ENCODE results near the gene PSMB10. TPM values are rescaled to one million over a fixed set of nuclear protein-coding genes. Genes with fewer than 3 reads are reported as not detected.

The PSMB10 gene
- total and polyA plus RNA-seq, 2 donors (not counting 1 experiment from before 2014, with no cell fraction given) = 18.1 to 66.9 TPM

DNA sequence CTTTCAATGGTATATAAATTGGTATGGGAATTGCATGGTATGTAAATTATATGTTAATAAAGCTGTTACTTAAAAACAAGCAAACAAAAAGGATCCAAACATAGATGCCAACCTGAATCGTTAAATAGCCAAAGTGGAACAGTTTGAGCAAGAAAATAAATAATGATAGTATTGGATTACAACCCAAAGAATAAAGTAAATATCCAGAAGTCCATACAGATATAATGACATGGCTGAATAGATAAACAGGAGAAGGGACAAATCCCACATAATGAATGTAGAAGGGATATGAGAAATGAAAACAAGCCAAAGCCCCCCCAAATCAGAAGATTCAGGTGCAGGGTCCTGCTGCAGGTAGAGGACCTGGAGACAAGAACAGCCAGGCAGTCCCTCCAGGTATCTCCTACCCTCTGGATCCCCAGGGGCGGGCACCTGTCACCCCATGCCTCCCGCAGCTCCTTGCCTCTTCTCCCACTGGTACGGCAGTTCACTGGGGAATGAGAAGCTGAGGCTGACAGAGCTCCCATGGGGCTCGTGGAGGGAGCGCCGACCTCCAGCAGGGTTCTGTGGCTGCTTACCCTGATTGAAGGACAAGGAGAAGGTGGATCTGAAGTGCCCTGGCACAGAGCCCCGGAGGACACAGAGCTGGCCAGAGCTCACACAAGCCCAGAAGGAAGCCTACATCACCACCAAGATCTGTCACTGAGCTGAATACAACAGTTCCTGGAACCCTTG lies 17.2 kb upstream of the PSMB10 start:
- Histone ChIP-seq H3K36me3 (ENCODE audit: control insufficient read depth, insufficient read depth, low read length) (peaks cover 47% of the 10 kb centered on the region), H3K4me2 (ENCODE audit: extremely low read depth, insufficient read depth, low read length) (no peak overlapping the region), H3K79me2 (ENCODE audit: control insufficient read depth, insufficient read depth, low read length) (peaks cover 8% of the 10 kb centered on the region), H3K4me3 (replicated peaks in 1 of 4; ENCODE audit: control extremely low read depth in 1 of 4, insufficient read depth in 1 of 4, low read depth in 3 of 4, low read length in 4 of 4) (no peak overlapping the region), H4K20me1 (ENCODE audit: control insufficient read depth, extremely low read depth, insufficient read depth, low read length) (no peaks in the 10 kb centered on the region), H3K4me1 (ENCODE audit: control insufficient read depth, extremely low read depth, insufficient read depth, low read length) (peaks cover 7% of the 10 kb centered on the region), H3K9ac (ENCODE audit: insufficient read depth, low read length) (no peak overlapping the region), H3K27ac (ENCODE audit: insufficient read depth, low read length) (no peak overlapping the region), H2AFZ (ENCODE audit: low read length) (no peak overlapping the region), H3K9me3 (ENCODE audit: control insufficient read depth, insufficient read depth, low read depth, low read length) (no peaks in the 10 kb centered on the region), H3K27me3 (ENCODE audit: control insufficient read depth, insufficient read depth, low read length) (no peaks in the 10 kb centered on the region)
- no peak for TF ChIP-seq EZH2 (IDR thresholded peaks at IDR 0.05; ENCODE audit: low read length, missing control alignments)
- TF ChIP-seq, protein P1, sequence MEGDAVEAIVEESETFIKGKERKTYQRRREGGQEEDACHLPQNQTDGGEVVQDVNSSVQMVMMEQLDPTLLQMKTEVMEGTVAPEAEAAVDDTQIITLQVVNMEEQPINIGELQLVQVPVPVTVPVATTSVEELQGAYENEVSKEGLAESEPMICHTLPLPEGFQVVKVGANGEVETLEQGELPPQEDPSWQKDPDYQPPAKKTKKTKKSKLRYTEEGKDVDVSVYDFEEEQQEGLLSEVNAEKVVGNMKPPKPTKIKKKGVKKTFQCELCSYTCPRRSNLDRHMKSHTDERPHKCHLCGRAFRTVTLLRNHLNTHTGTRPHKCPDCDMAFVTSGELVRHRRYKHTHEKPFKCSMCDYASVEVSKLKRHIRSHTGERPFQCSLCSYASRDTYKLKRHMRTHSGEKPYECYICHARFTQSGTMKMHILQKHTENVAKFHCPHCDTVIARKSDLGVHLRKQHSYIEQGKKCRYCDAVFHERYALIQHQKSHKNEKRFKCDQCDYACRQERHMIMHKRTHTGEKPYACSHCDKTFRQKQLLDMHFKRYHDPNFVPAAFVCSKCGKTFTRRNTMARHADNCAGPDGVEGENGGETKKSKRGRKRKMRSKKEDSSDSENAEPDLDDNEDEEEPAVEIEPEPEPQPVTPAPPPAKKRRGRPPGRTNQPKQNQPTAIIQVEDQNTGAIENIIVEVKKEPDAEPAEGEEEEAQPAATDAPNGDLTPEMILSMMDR (conservative IDR thresholded peaks at IDR 0.05 in 1 of 2, IDR thresholded peaks at IDR 0.05 in 1 of 2; ENCODE audit: low read depth in 1 of 2, low read length in 2 of 2) = no peak
- DNase-seq (ENCODE audit: low read depth in 2 of 2) = no peak

DNA sequence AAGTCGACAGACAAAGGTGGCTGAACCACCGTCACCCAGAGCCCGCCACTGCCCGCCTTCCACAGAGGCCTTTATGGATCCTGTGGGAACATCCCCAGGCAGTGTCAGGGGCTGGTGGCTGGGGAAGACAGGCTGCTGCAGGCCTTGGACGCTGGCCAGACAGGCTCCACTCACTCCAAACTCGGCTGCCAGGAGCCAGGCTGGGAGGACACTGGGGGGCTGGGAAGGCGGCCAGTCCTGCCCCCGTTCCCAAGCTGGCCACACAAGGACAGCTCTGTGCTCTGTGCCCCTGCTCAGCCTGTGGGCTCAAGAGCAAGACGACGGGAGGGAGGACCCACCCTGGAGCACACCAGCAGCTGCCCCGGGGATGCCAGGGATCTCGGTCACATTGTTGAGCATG lies 14.8 kb upstream of the PSMB10 start:
- no peak for TF ChIP-seq EZH2 (IDR thresholded peaks at IDR 0.05; ENCODE audit: low read length, missing control alignments)
- TF ChIP-seq, protein P1 (conservative IDR thresholded peaks at IDR 0.05 in 1 of 2, IDR thresholded peaks at IDR 0.05 in 1 of 2; ENCODE audit: low read depth in 1 of 2, low read length in 2 of 2) = no peak
- no peak overlapping the region for H2AFZ ChIP-seq (ENCODE audit: low read length)
- peak overlapping the region; percentile 57 for H3K27ac ChIP-seq (ENCODE audit: insufficient read depth, low read length)
- H3K4me3 ChIP-seq (replicated peaks in 1 of 4; ENCODE audit: control extremely low read depth in 1 of 4, insufficient read depth in 1 of 4, low read depth in 3 of 4, low read length in 4 of 4) = no peak overlapping the region
- no peaks in the 10 kb centered on the region for H3K9me3 ChIP-seq (ENCODE audit: control insufficient read depth, insufficient read depth, low read depth, low read length)
- H3K4me1 ChIP-seq (ENCODE audit: control insufficient read depth, extremely low read depth, insufficient read depth, low read length) = peaks cover 7% of the 10 kb centered on the region
- no peak overlapping the region for H3K4me2 ChIP-seq (ENCODE audit: extremely low read depth, insufficient read depth, low read length)
- no peak for DNase-seq (ENCODE audit: low read depth in 2 of 2)
- no peaks in the 10 kb centered on the region for H3K27me3 ChIP-seq (ENCODE audit: control insufficient read depth, insufficient read depth, low read length)
- H3K9ac ChIP-seq (ENCODE audit: insufficient read depth, low read length) = no peak overlapping the region
- peaks cover 2% of the 10 kb centered on the region for H3K79me2 ChIP-seq (ENCODE audit: control insufficient read depth, insufficient read depth, low read length)
- H4K20me1 ChIP-seq (ENCODE audit: control insufficient read depth, extremely low read depth, insufficient read depth, low read length) = no peaks in the 10 kb centered on the region
- H3K36me3 ChIP-seq (ENCODE audit: control insufficient read depth, insufficient read depth, low read length) = peaks cover 57% of the 10 kb centered on the region

DNA sequence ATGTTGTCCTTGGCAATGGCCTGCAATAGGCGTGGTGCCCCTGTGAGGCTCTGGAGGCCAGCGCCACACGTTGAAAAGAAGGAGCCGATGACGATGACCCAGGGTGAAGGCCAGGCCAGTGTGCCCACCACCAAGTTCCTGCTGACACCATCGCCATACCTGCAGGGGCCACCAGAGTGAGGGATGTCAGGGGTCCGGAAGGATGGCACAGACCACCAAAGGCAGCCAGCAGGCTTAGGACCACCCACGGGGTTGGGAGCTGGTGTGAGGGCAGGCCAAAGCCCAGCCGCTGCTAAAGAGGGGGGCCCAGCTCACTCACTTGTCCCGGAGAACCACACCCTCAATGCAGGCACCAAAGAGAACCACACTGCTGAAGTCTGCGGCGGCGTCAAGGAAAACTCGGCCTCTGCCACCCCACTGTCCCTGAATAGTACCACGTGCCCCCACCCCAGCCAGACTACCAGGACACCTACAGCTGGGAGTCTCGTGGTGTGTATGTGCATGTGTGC lies 13.7 kb upstream of the PSMB10 start:
- H3K4me2 ChIP-seq (ENCODE audit: extremely low read depth, insufficient read depth, low read length) = no peak overlapping the region
- H3K79me2 ChIP-seq (ENCODE audit: control insufficient read depth, insufficient read depth, low read length) = peaks cover 2% of the 10 kb centered on the region
- TF ChIP-seq EZH2 (IDR thresholded peaks at IDR 0.05; ENCODE audit: low read length, missing control alignments) = no peak
- TF ChIP-seq, protein P1 (conservative IDR thresholded peaks at IDR 0.05 in 1 of 2, IDR thresholded peaks at IDR 0.05 in 1 of 2; ENCODE audit: low read depth in 1 of 2, low read length in 2 of 2) = no peak
- H3K4me1 ChIP-seq (ENCODE audit: control insufficient read depth, extremely low read depth, insufficient read depth, low read length) = peaks cover 7% of the 10 kb centered on the region
- H3K27ac ChIP-seq (ENCODE audit: insufficient read depth, low read length) = no peak overlapping the region
- H3K9ac ChIP-seq (ENCODE audit: insufficient read depth, low read length) = no peak overlapping the region
- no peak for DNase-seq (ENCODE audit: low read depth in 2 of 2)
- no peaks in the 10 kb centered on the region for H4K20me1 ChIP-seq (ENCODE audit: control insufficient read depth, extremely low read depth, insufficient read depth, low read length)
- no peaks in the 10 kb centered on the region for H3K27me3 ChIP-seq (ENCODE audit: control insufficient read depth, insufficient read depth, low read length)
- H3K9me3 ChIP-seq (ENCODE audit: control insufficient read depth, insufficient read depth, low read depth, low read length) = no peaks in the 10 kb centered on the region
- no peak overlapping the region for H2AFZ ChIP-seq (ENCODE audit: low read length)
- peaks cover 65% of the 10 kb centered on the region for H3K36me3 ChIP-seq (ENCODE audit: control insufficient read depth, insufficient read depth, low read length)
- no peak overlapping the region for H3K4me3 ChIP-seq (replicated peaks in 1 of 4; ENCODE audit: control extremely low read depth in 1 of 4, insufficient read depth in 1 of 4, low read depth in 3 of 4, low read length in 4 of 4)

Measured in fibroblast of lung (primary cell).